ENCODE results near the gene LENG8.
A peak's percentile ranks its signal among the peaks of the same experiment; 100 is the strongest.

LENG8 gene

DNA sequence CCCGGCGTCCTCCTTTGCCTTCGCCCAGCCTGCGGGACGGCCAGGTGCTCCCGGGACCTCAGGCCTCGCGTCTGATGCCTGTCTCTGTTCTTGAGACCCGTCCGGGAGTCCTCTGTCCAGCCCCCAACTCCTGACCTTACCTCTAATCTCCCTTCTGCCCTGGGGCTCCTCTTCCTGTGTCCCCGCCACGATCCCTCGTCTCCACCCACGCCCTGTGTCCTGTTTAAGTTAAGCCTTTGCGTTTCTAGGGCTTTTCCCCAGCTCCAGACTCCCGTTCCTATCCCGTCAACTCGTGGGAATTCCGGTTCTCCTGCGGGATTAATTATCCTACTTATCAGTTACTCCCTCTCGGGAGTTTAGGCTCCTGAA is 686 bp downstream of the LENG8 start:
- peak overlapping the region; percentile 100 for H3K4me3 Mint-ChIP-seq
- no peaks in the 10 kb centered on the region for H3K9me3 Mint-ChIP-seq
- H3K27ac Mint-ChIP-seq = peak overlapping the region; percentile 92
- H3K4me1 Mint-ChIP-seq = peaks cover 43% of the 10 kb centered on the region
- H3K27me3 Mint-ChIP-seq = no peaks in the 10 kb centered on the region
- peaks cover 12% of the 10 kb centered on the region for H3K36me3 Mint-ChIP-seq

DNA sequence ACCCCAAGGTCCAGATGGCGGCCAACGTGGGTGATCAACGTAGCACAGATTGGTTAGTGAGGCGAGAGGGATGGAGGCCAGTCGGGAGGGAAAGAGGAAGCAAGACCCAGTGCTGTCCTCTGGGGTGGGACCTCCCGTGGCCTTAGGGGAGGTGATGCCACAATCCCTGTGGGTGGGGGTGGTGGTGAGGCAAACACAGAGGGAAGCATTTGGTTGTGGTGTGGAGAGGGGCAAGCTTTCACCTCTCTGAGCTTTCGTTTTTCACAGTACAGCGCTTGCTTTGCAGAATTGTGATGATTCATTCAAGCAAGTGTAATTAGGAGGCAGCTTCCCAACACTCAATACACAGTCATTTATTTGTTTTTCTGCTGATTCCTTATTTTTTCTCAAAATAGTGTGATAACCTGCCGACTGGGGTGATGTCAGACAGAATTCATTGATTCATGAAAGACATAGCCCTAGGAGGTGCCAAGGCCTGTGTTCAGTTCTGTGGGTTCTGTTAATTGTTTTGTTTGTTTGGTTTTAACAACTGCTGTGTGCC is 2.4 kb downstream of the LENG8 start:
- Mint-ChIP-seq H3K36me3 (peaks cover 15% of the 10 kb centered on the region), H3K9me3 (no peaks in the 10 kb centered on the region), H3K4me1 (peaks cover 43% of the 10 kb centered on the region), H3K27ac (peak overlapping the region; percentile 87), H3K4me3 (peak overlapping the region; percentile 100), H3K27me3 (no peaks in the 10 kb centered on the region)

DNA sequence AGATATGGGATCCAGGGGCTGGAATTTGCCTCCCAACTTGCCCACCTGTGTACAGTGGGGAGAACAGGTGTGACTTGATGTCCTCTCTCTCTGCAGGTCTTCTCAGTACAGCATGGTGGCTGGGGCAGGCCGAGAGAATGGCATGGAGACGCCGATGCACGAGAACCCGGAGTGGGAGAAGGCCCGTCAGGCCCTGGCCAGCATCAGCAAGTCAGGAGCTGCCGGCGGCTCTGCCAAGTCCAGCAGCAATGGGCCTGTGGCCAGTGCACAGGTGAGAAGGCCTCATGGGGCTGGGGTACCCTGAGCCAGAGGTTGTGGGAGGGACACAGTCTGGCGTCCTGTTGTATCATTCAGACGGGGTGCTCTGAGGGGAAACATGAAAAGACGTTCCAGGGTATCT is 3.0 kb downstream of the LENG8 start:
- peaks cover 15% of the 10 kb centered on the region for H3K36me3 Mint-ChIP-seq
- no peaks in the 10 kb centered on the region for H3K27me3 Mint-ChIP-seq
- peak overlapping the region; percentile 100 for H3K4me3 Mint-ChIP-seq
- peaks cover 39% of the 10 kb centered on the region for H3K4me1 Mint-ChIP-seq
- H3K9me3 Mint-ChIP-seq = no peaks in the 10 kb centered on the region
- H3K27ac Mint-ChIP-seq = no peak overlapping the region

DNA sequence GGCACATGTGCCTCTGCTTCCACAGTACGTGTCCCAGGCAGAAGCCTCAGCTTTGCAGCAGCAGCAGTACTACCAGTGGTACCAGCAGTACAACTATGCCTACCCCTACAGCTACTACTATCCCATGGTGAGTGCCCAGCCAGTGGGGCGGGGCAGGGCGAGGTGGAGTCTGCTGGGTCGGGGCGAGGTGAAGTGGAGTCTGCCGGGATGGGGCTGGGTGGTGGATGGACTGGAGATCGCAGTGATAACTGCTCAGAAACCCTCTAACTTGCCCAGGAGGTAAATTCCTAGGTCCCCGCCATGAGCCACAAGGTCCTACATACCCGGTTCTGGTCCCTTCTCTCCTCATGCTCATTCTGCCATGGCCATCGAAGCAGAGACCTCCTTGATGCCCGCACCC is 3.6 kb downstream of the LENG8 start:
- no peaks in the 10 kb centered on the region for H3K27me3 Mint-ChIP-seq
- H3K27ac Mint-ChIP-seq = no peak overlapping the region
- no peaks in the 10 kb centered on the region for H3K9me3 Mint-ChIP-seq
- peaks cover 15% of the 10 kb centered on the region for H3K36me3 Mint-ChIP-seq
- no peak overlapping the region for H3K4me3 Mint-ChIP-seq
- H3K4me1 Mint-ChIP-seq = peaks cover 36% of the 10 kb centered on the region

DNA sequence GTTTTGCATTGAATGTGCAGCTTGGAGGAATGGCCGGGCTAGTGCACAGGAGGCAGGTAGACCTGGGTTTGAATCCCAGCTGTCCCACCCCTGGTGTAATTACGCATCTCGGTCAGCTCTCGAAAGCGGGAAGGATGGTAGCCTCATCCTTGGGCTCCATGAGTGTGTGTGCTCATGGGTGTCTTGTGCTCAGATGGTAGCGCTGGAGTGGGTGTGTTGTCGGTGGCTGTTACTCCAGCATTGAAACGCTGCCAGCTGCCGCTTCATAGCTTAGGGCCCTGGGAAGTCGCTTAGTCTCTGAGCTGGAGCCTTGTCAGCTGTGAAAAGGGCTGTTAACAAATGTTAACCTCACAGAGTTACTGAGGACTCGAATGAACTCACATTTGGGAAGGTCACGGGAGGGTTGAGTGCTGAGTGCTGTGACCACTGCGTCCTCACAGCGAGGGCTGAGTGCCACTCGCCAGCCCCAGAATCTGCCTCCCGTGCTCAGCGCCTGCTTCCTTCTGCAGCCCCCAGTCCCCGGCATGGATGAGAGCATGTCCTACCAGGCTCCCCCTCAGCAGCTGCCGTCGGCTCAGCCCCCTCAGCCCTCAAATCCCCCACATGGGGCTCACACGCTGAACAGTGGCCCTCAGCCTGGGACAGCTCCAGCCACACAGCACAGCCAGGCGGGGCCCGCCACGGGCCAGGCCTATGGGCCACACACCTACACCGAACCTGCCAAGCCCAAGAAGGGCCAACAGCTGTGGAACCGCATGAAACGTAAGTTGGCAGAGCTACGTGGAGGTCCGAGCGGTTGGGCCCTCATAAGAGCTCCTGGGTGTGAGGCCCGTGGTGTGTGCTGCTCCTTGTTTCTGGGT is 5.2 kb downstream of the LENG8 start:
- H3K36me3 Mint-ChIP-seq = peaks cover 20% of the 10 kb centered on the region
- no peak overlapping the region for H3K27ac Mint-ChIP-seq

DNA sequence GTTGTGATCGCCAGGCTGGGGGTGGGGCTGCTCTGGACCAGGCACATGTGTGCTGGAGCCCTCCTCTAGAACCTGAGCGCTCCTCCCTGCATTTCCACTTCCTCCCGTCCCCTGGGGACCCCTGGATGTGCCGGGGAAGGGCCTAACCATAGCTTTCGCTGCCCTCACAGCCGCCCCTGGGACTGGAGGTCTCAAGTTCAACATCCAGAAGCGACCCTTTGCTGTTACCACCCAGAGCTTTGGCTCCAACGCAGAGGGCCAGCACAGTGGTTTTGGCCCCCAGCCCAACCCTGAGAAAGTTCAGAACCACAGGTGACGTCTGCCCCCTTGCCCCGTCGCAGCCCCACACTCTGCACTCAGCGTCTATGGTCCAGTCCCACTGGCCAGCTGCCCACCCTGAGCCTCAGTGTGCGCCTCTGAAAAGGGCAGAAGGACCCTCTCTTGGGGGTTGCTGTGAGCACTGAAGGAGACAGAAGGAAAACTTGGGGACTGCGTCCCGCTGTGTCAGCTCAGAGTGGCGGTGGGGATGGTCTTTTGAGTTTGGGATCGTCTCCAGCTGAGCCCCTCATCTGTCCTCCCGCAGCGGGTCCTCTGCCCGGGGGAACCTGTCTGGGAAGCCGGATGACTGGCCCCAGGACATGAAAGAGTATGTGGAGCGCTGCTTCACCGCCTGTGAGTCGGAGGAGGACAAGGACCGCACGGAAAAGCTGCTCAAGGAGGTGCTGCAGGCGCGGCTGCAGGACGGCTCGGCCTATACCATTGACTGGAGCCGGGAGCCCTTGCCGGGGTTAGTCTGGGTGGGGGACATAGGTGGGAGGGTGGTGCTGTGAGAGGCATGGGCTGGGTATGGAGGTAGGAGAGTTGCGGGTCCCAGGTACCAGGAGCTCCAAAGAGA is 6.0 kb downstream of the LENG8 start:
- Mint-ChIP-seq H3K27me3 (no peaks in the 10 kb centered on the region), H3K4me1 (peaks cover 38% of the 10 kb centered on the region), H3K4me3 (no peak overlapping the region), H3K36me3 (peaks cover 19% of the 10 kb centered on the region), H3K27ac (no peak overlapping the region), H3K9me3 (no peaks in the 10 kb centered on the region)

More for the DNA sequence above, 5.2 kb downstream of the LENG8 start:
- no peaks in the 10 kb centered on the region for H3K9me3 Mint-ChIP-seq
- H3K27me3 Mint-ChIP-seq = no peaks in the 10 kb centered on the region
- no peak overlapping the region for H3K4me3 Mint-ChIP-seq
- H3K4me1 Mint-ChIP-seq = peaks cover 35% of the 10 kb centered on the region

DNA sequence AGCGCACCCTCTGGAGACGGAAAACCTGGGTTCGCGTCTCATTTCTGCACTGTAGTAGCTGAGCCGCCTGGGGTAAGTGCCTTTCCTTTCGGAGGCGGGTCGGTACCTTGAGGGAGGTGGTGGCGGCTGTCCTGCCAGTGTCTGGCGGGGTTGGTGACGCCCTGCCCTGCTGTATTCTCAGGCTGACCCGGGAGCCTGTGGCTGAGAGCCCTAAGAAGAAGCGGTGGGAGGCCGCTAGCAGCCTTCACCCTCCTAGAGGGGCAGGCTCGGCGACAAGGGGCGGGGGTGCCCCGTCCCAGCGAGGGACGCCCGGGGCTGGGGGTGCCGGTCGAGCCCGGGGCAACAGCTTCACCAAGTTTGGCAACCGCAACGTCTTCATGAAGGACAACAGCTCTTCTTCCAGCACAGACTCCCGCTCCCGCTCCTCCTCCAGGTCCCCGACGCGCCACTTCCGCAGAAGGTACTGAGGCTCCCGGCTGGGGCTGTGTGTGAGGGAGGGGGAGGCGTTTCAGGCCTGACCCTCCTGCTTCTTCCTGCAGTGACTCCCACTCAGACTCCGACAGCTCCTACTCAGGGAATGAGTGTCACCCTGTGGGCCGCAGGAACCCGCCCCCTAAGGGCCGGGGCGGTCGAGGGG is 6.9 kb downstream of the LENG8 start:
- Mint-ChIP-seq H3K9me3 (no peaks in the 10 kb centered on the region), H3K4me3 (no peak overlapping the region), H3K36me3 (peaks cover 16% of the 10 kb centered on the region), H3K27ac (peak overlapping the region; percentile 23), H3K27me3 (no peaks in the 10 kb centered on the region), H3K4me1 (peaks cover 29% of the 10 kb centered on the region)

DNA sequence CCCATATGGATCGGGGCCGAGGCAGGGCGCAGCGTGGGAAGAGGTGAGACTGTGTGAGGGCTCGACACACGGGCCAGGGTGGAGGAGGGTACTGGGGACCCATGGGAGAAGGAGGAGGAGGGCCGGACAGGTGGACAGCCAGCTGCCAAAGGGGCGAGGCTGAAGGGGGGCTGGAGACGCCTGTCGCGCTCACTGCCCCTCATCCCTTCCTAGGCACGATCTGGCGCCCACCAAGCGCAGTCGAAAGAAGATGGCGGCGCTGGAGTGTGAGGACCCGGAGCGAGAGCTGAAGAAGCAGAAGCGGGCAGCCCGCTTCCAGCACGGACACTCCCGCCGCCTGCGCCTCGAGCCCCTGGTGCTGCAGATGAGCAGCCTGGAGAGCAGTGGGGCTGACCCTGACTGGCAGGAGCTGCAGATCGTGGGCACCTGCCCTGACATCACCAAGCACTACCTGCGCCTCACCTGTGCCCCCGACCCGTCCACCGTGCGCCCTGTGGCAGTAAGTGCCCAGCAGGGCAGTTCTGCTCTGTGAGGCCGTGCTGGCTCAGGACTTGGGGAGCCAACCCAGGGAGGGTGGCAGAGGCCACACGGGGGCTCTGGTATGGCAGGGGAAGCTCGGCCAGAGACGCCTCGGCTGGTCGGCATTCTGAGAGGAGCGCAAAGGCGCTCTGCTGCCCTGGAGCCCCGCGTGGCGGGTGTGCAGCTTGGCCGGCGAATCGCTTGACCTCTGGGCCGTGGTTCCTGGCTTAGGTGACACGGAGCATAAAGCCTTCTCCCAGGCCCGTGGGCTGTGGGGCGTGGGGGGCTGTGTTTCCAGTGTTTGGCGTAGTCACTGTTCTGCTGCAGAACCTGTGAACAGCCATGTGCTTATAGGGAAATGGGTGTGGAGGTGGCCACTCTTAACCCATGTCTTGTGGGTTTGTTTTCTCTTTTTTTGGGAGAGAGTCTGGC is 7.7 kb downstream of the LENG8 start:
- no peak overlapping the region for H3K4me3 Mint-ChIP-seq
- H3K4me1 Mint-ChIP-seq = peaks cover 21% of the 10 kb centered on the region
- H3K27ac Mint-ChIP-seq = peak overlapping the region; percentile 23
- H3K27me3 Mint-ChIP-seq = no peaks in the 10 kb centered on the region
- no peaks in the 10 kb centered on the region for H3K9me3 Mint-ChIP-seq
- peaks cover 14% of the 10 kb centered on the region for H3K36me3 Mint-ChIP-seq

DNA sequence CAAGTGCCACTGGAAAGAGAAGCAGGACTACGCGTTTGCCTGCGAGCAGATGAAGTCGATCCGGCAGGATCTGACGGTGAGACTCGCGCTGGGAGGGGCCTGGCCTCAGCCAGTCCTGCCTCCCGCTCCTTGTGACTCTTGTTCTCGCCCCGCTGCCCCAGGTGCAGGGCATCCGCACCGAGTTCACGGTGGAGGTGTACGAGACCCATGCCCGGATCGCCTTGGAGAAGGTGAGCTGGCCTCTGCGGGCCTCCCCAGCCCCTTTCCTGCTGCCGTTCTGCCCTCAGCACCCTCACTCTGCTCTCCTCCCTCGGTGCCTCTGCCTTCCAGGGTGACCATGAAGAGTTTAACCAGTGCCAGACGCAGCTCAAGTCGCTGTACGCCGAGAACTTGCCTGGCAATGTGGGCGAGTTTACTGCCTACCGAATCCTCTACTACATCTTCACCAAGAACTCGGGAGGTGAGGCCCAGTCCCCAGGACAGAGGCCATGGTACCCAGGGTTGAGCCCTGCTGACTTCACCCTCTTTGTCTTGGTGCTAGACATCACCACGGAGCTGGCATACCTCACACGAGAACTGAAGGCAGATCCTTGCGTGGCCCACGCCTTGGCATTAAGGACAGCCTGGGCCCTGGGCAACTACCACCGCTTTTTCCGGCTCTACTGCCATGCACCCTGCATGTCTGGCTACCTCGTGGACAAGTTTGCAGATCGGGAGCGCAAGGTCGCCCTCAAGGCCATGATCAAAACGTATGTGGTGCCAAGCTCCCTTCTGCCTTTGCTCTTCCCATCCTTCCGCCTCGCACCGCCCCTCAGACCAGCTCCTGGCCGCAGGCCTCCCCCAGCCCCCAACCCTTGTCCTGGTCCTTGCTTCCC is 9.0 kb downstream of the LENG8 start:
- peaks cover 13% of the 10 kb centered on the region for H3K36me3 Mint-ChIP-seq
- no peaks in the 10 kb centered on the region for H3K27me3 Mint-ChIP-seq
- no peaks in the 10 kb centered on the region for H3K9me3 Mint-ChIP-seq
- no peak overlapping the region for H3K27ac Mint-ChIP-seq
- H3K4me1 Mint-ChIP-seq = peaks cover 20% of the 10 kb centered on the region
- H3K4me3 Mint-ChIP-seq = no peak overlapping the region

DNA sequence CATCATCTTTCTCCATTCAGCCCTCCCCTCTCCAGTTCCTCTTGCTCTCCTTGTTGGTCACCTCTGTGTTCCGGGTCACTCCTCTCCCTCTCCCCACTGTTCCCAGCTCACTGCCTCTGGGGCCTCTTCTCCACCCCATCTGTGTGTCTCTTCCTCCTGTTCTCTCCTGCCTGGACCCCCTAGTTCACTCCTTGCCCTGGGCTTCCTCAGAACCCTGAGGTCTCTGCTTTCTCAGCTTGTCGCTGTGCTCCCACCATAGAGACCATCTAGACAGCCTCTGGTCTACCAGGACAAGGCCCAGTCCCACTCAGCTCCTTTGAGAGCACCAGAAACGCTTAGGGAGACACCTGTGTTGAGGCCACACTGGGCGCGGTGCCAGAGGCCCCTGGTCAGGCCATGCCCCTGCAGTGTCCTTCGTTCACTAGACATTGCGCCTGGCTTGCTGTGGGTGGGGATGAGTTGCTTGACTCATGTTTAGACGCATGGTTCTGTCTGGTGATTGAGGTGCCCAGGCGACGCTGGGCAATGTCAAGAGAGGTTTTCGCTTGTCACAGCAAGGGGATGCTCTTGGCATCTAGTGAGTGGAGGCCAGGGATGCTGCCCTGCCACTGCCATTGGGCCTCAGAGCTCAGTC is 9.8 kb downstream of the LENG8 start:
- H3K4me1 Mint-ChIP-seq = peaks cover 18% of the 10 kb centered on the region
- peak overlapping the region; percentile 30 for H3K27ac Mint-ChIP-seq
- H3K4me3 Mint-ChIP-seq = no peak overlapping the region
- H3K27me3 Mint-ChIP-seq = no peaks in the 10 kb centered on the region
- no peaks in the 10 kb centered on the region for H3K9me3 Mint-ChIP-seq
- peaks cover 11% of the 10 kb centered on the region for H3K36me3 Mint-ChIP-seq

DNA sequence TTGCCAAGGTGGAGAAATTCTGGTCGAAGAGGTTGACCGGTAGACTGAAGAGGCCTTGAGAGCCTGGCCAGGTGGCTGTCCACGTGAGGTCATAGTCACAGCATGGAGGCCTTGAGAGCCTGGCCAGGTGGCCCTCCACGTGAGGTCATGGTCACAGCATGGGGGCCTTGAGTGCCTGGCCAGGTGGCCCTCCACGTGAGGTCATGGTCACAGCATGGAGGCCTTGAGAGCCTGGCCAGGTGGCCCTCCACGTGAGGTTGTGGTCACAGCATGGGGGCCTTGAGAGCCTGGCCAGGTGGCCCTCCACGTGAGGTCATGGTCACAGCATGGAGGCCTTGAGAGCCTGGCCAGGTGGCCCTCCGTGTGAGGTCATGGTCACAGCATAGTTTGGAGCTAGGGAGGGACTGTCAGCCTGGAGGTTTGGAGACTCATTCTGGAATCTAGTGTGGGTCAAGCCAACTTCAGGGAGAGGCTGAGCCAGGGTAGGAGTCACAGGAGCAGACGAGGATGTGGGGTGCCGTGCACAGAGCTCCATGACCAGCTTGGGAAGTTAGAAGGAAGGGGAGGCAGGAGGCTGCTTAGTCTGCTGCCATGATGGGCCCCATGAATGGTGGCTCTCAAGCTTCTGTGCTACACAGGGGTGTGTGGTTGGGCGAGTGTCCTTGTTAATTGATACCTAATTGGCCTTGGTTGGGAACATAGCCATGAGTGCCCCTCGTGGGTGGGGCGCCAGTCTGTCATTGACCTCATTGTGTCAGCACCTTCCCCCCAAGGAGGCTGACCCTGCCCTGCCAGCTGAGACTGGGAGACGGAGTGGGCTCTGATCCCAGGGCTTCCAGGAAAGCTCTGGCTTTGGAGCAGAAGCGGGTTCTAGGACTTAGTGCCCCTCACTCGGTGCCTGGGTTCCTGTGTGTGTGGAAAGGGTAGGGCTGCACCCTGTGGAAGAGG is 10.6 kb downstream of the LENG8 start:
- Mint-ChIP-seq H3K4me3 (peak overlapping the region; percentile 47), H3K27me3 (no peaks in the 10 kb centered on the region), H3K9me3 (no peaks in the 10 kb centered on the region), H3K4me1 (peaks cover 25% of the 10 kb centered on the region), H3K36me3 (peaks cover 11% of the 10 kb centered on the region), H3K27ac (peak overlapping the region; percentile 90)

DNA sequence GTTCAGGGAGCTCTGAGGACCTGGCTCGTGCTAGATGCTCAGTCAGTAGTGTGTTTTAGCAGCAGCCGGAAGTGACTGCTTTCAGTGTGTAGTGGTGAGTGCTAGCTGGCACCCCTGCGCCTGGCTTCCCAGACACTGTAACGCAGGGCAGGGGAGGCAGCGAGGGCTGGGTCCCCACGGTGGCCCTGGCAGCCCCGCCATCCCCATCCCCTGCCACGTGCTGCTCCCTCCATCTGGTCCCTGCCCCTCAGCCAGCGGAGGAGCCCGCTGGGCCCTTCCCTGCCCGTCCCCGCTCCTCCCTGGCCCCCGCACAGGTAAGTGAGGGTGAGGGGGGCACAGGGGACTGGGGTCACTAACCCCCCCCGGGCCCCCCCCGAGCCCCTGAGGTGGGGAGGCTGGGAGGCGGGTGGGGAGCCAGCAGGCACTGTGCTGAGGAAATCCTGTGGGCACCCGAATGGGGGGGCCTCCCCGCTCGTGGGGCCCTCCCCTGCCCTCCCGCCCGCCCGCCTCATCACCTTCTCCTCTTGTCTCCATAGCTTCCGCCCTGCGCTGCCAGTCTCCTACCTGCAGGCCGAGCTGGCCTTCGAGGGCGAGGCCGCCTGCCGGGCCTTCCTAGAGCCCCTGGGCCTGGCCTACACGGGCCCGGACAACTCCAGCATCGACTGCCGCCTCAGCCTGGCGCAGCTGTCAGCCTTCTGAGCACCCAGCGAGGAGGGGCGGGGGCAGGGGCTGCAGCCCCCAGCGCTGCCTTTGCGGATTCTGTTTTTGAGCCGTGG is 11.4 kb downstream of the LENG8 start:
- Mint-ChIP-seq H3K4me3 (no peak overlapping the region), H3K9me3 (no peaks in the 10 kb centered on the region), H3K27ac (peak overlapping the region; percentile 17), H3K36me3 (peaks cover 10% of the 10 kb centered on the region), H3K4me1 (peaks cover 25% of the 10 kb centered on the region), H3K27me3 (no peaks in the 10 kb centered on the region)

All from activated naive CD4-positive, alpha-beta T cell treated with anti-CD3 and anti-CD28 coated beads, Interleukin-2, amount 50 U/mL, for 24 hours (primary cell).